Aorta (tissue), 5 donors: ENCODE data around the gene NR2F1-AS1. TPM values are rescaled to one million over a fixed set of nuclear protein-coding genes. Genes with fewer than 3 reads are reported as not detected.
"Not testable (repeated sequence)": the region's sequence is repeated elsewhere in the genome, so short reads cannot be mapped to it uniquely, and the experiment has no call there.

Source experiments
- ATAC-seq: fragments of 200-7000 bp; cut with Tn5 transposase; one replicate; pipeline ENCODE4 v1.9.1; 2022; ENCODE audit warnings: moderate library complexity; ENCODE audit not compliant: low FRiP score
- DNase-seq, 2 donors: peaks; one replicate each; pipeline ENCODE4 v3.0.0-alpha.2; 2020
- H3K27ac ChIP-seq, 2 donors: one replicate each; pipeline ENCODE4 v1.5.1; 2013; ENCODE audit warnings: low read length in 2 of 2, mild to moderate bottlenecking in 2 of 2, moderate library complexity in 2 of 2, control low read depth in 1 of 2, inconsistent platforms in 1 of 2, low read depth in 1 of 2
- H3K27me3 ChIP-seq, 2 donors: one replicate each; pipeline ENCODE4 v1.6.1; 2013; ENCODE audit warnings: control low read depth in 1 of 2, low read length in 1 of 2, mild to moderate bottlenecking in 1 of 2, moderate library complexity in 1 of 2; ENCODE audit not compliant: insufficient read depth in 2 of 2, control insufficient read depth in 1 of 2
- H3K36me3 ChIP-seq, 2 donors: one replicate each; pipeline ENCODE4 v1.6.1; 2013; ENCODE audit warnings: control low read depth in 1 of 2, low read length in 1 of 2, mild to moderate bottlenecking in 1 of 2; ENCODE audit not compliant: insufficient read depth in 2 of 2, control insufficient read depth in 1 of 2
- H3K4me1 ChIP-seq, 2 donors: one replicate each; pipeline ENCODE4 v1.6.1; 2013; ENCODE audit warnings: low read length in 2 of 2, control low read depth in 1 of 2, mild to moderate bottlenecking in 1 of 2, moderate library complexity in 1 of 2; ENCODE audit not compliant: insufficient read depth in 2 of 2, control insufficient read depth in 1 of 2
- H3K4me3 ChIP-seq, 2 donors: one replicate each; pipeline ENCODE4 v1.5.1; 2013; ENCODE audit warnings: low read length in 2 of 2, control low read depth in 1 of 2, mild to moderate bottlenecking in 1 of 2
- H3K9me3 ChIP-seq: one replicate; pipeline ENCODE4 v1.6.1; 2013; ENCODE audit warnings: mild to moderate bottlenecking, low read length; ENCODE audit not compliant: control insufficient read depth
- WGBS, 2 donors: extraction: QIAGEN DNeasy Blood & Tissue Kit; methylation state at CpG; one replicate each; pipeline ENCODE4 v1.1.7; 2013; 5-methylcytosine and 5-hydroxymethylcytosine counted together
- intact Hi-C, 2 donors: fragments of 100-400 bp; cut with DNase I; formaldehyde crosslinking; loops; one replicate each; pipeline versions ENCODE4 v1.14.2 to v1.15.0; 2022
- polyA plus RNA-seq, 2 donors: library from polyadenylated mRNA; stranded (reverse); fragments of 200-250 nt; gene quantifications; one replicate each; pipeline ENCODE4 v1.2.3, GENCODE V29; 2013
- total RNA-seq, 2 donors: library from RNA; stranded (reverse); fragmentation: NEBNext Ultra II Directional; extraction: Animal tissue kit (Norgen Biotek cat#: 25700); gene quantifications; one replicate each; pipeline ENCODE4 v1.2.1, GENCODE V29; 2021
- donor health status: healthy with polysubstance abuse.
- donor health status: Bipolar disorder and iron deficiency.
- donor health status: DM: no; HTN: no; CAD: no.
- donor health status: DM: no; HTN: no; CAD: no.
- donor health status: DM: yes; HTN: yes; CAD: no.

The NR2F1-AS1 gene
- total and polyA plus RNA-seq, 4 donors = 0.08 to 16.8 (median 5.2) TPM

DNA sequence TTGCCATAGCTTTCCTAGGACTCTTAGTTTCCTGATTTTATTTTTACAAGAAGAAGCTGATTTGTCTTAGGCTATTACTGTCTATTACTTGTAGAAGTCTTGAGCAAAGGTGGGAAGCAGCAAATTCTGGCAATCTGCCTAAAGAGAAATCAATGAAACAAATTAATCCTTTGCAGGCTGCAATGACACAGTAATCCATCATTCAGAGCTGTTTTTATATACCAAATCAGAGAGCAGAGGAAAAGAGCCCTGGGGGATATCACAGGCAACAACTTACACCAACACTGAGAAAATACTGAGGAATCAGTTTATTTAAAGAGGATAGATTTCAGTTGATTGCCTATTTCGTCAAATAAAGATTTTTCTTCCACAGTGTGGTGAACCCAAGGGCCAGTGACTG is 13.6 kb downstream of the NR2F1-AS1 start:
- no peaks in the 10 kb centered on the region for H3K4me1 ChIP-seq
- intact Hi-C loops = no loop called here
- H3K36me3 ChIP-seq = no peaks in the 10 kb centered on the region
- H3K27me3 ChIP-seq = no peaks in the 10 kb centered on the region
- WGBS, 2 donors = 79 to 82% methylated on average over 1 of the region's 1 CpG
- H3K9me3 ChIP-seq = no peaks in the 10 kb centered on the region
- no peak for DNase-seq
- no peak overlapping the region for H3K4me3 ChIP-seq
- H3K27ac ChIP-seq = no peak overlapping the region
- ATAC-seq = no peak

DNA sequence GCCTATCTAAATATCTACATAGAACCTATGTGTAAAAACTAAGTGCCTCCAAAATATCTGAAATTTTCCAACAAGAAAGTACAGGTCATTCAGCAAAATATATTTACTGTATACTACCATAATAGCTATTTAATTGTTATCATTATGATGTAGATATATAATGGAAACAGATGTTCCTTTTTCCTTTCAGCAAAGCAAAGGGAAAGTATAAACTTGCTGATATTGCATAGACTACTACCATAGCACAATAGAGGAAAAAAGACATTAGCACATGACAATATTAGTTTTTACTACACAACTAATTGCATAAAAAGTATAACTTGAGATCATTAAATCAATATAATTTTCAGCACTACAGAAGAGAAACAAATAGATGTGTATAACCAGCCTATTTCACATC is 14.9 kb downstream of the NR2F1-AS1 start:
- Histone ChIP-seq H3K4me3 (no peak overlapping the region), H3K4me1 (no peaks in the 10 kb centered on the region), H3K36me3 (no peaks in the 10 kb centered on the region), H3K9me3 (no peaks in the 10 kb centered on the region), H3K27ac (no peak overlapping the region), H3K27me3 (no peaks in the 10 kb centered on the region)
- intact Hi-C loops = no loop called here
- DNase-seq = no peak
- ATAC-seq = no peak

- Histone ChIP-seq H3K36me3 (no peaks in the 10 kb centered on the region), H3K27me3 (no peaks in the 10 kb centered on the region), H3K27ac (no peak overlapping the region), H3K9me3 (no peaks in the 10 kb centered on the region), H3K4me3 (no peak overlapping the region), H3K4me1 (no peaks in the 10 kb centered on the region)
- 92 to 97% methylated on average over 2 of the region's 2 CpGs for WGBS, 2 donors
- ATAC-seq (no peak), DNase-seq (no peak)
- intact Hi-C loops = no loop called here
Observed at GRCh38 chr5:93557021-93557604, 23.9 kb downstream of the NR2F1-AS1 start.

GRCh38 chr5:93549594-93549993 is 31.4 kb downstream of the NR2F1-AS1 start:
- WGBS, 2 donors = 98 to 99% methylated on average over 3 of the region's 3 CpGs
- H3K27ac ChIP-seq, H3K4me1 ChIP-seq, H3K9me3 ChIP-seq, H3K27me3 ChIP-seq, H3K36me3 ChIP-seq, ATAC-seq, H3K4me3 ChIP-seq, DNase-seq, intact Hi-C loops: not testable (repeated sequence)

DNA sequence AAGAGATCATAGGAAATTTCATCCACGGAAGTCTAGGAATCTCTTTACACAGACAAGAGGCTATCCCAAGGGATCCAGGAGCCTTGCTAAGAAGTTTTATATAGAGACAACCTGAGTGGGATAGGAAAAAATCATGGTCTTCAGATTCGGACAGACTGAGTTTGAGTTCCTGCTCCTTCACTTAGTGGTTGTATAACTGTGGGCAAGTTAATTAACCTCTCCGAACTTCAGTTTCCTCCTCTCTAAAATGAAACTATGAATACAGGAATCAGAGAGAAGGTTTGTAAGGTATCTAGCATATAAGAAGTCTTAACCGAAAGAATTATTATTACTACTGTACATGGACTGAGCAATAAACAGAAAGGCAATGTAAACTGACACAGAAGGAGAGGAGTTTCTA is 35.1 kb downstream of the NR2F1-AS1 start:
- no peak overlapping the region for H3K4me3 ChIP-seq
- no peak for DNase-seq
- no peak overlapping the region for H3K27ac ChIP-seq
- no peaks in the 10 kb centered on the region for H3K4me1 ChIP-seq
- no peak for ATAC-seq
- no peaks in the 10 kb centered on the region for H3K9me3 ChIP-seq
- H3K36me3 ChIP-seq = no peaks in the 10 kb centered on the region
- WGBS, 2 donors = 79 to 86% methylated on average over 4 of the region's 4 CpGs
- intact Hi-C loops = no loop called here
- H3K27me3 ChIP-seq = no peaks in the 10 kb centered on the region

- DNase-seq (peak; percentile 31 to 49), ATAC-seq (peak; percentile 91)
- 13 to 22% methylated on average over 4 of the region's 4 CpGs for WGBS, 2 donors
- no peaks in the 10 kb centered on the region for H3K27me3 ChIP-seq
- no peak overlapping the region for H3K4me3 ChIP-seq
- intact Hi-C loops = no loop called here
- no peaks in the 10 kb centered on the region for H3K4me1 ChIP-seq
- no peak overlapping the region for H3K27ac ChIP-seq
- no peaks in the 10 kb centered on the region for H3K36me3 ChIP-seq
- H3K9me3 ChIP-seq = no peaks in the 10 kb centered on the region
Observed at GRCh38 chr5:93532370-93532769, 48.6 kb downstream of the NR2F1-AS1 start.

DNA sequence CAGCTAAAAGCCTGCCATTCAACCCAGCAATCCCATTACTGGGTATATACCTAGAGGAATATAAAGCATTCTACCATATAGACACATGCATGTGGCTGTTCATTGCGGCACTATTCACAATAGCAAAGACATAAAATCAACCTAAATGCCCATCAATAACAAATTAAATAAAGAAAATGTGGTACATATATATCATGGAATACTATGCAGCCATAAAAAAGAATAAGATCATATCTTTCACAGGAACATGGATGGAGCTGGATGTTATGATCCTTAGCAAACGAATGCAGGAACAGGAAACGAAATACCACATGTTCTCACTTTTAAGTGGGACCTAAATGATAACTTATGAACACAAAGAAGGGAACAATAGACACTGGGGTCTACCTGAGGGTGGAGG is 59.2 kb downstream of the NR2F1-AS1 start:
- H3K36me3 ChIP-seq, H3K4me1 ChIP-seq, intact Hi-C loops, ATAC-seq, H3K27me3 ChIP-seq, DNase-seq, H3K27ac ChIP-seq, H3K4me3 ChIP-seq, H3K9me3 ChIP-seq: not testable (repeated sequence)
- 93 to 94% methylated on average over 3 of the region's 3 CpGs for WGBS, 2 donors

DNA sequence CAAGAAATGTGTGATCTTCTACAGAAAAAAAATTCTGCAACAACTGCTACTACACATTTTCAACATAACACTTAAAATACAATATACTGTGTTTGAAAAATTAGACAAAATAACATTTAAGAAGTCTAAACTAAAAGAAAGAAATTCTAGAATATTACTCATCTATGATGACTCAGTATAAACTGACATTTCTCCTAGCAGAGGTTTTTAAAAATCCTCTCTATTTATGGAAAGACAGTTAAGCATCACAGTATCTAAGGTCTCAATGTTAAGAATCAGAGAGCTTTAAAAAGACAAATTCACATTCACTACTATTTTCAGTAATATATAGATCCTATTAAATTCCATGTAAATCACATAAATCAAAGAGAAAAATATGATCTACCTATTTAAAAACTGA is 61.3 kb downstream of the NR2F1-AS1 start:
- H3K4me3 ChIP-seq = no peak overlapping the region
- no peaks in the 10 kb centered on the region for H3K27me3 ChIP-seq
- no peaks in the 10 kb centered on the region for H3K4me1 ChIP-seq
- ATAC-seq (no peak), DNase-seq (no peak)
- intact Hi-C loops = no loop called here
- H3K36me3 ChIP-seq = no peaks in the 10 kb centered on the region
- H3K9me3 ChIP-seq = peaks cover 1% of the 10 kb centered on the region
- no peak overlapping the region for H3K27ac ChIP-seq

GRCh38 chr5:93517828-93518227 is 63.2 kb downstream of the NR2F1-AS1 start:
- no peaks in the 10 kb centered on the region for H3K27me3 ChIP-seq
- no peak overlapping the region for H3K27ac ChIP-seq
- no peaks in the 10 kb centered on the region for H3K9me3 ChIP-seq
- DNase-seq (no peak), ATAC-seq (no peak)
- H3K4me1 ChIP-seq = no peaks in the 10 kb centered on the region
- no peak overlapping the region for H3K4me3 ChIP-seq
- intact Hi-C loops = no loop called here
- H3K36me3 ChIP-seq = no peaks in the 10 kb centered on the region
